ENCODE results near the gene CDH15. TPM values are rescaled to one million over a fixed set of nuclear protein-coding genes. Genes with fewer than 3 reads are reported as not detected.
A peak's percentile ranks its signal among the peaks of the same experiment; 100 is the strongest.

CDH15 gene
- polyA plus RNA-seq, 1 donor from 2014 or later, result not detected

DNA sequence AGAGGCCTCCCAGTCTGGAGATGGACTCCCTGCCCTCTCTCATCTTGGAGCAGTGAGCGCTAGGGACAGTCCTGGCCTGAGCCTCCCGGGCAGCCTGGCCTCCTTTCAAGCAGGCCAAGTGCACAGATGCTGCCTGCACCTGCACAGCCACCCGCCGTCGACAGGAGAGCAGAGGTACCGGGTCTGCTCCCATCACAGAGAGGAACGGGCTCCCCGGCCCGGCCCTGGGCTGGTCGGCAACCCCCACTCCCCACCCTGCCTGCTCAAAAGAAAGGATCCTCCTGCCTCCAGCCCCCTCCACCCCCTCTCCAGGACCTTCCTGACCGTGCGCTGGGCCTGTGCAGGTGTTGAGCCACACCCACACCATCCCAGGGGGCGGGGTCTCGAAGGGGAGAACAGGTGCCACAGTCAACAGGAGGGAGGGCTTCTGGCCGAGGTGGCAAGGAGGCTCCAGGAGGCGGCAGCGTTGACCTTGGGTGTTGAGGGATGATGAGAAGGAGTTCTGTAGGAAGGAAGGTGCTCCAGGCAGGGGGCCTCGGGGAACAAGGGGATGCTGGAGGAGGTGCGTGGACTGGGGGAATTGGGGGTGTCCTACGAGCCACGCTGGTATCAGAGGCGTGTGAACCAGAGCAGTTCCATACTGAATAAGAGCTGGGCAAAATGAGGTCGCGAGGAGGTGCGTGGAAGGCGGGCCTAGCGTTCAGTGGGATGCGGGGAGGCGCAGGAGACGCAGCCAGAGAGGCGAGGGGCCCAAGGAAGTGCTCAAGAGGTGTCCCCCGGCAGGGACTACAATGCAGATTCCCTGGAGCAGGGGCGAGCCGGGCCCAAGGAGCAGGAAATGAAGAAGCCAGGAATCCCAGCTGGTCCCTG lies 967 bp upstream of the CDH15 start:
- no peaks in the 10 kb centered on the region for H3K9me2 ChIP-seq (ENCODE audit: insufficient read depth, low read length)
- peak overlapping the region; percentile 59 for H3K4me3 ChIP-seq (ENCODE audit: low read length)
- no peaks in the 10 kb centered on the region for H3F3A ChIP-seq (ENCODE audit: insufficient read depth, low read length, poor library complexity, severe bottlenecking)
- H3K9ac ChIP-seq (ENCODE audit: low read length), result peak overlapping the region; percentile 23
- H4K20me1 ChIP-seq (ENCODE audit: insufficient read depth), result no peaks in the 10 kb centered on the region
- peaks cover 12% of the 10 kb centered on the region for H3K27me3 ChIP-seq (ENCODE audit: insufficient read depth, low read depth, low read length)
- peak overlapping the region; percentile 14 for H3K4me2 ChIP-seq (ENCODE audit: low read length)
- TF ChIP-seq RAD21 (conservative IDR thresholded peaks at IDR 0.05) (no peak), MXI1 (conservative IDR thresholded peaks at IDR 0.05; ENCODE audit: poor library complexity, severe bottlenecking) (peak; percentile 14), CTCF (IDR thresholded peaks at IDR 0.05; ENCODE audit: poor library complexity, severe bottlenecking) (peak; percentile 6)
- H3K9me3 ChIP-seq (ENCODE audit: low read length), result no peaks in the 10 kb centered on the region
- no peaks in the 10 kb centered on the region for H3K79me2 ChIP-seq (replicated peaks; ENCODE audit: insufficient read depth, low read length)
- no peak overlapping the region for H3K27ac ChIP-seq (ENCODE audit: low read length)
- no peaks in the 10 kb centered on the region for H3K36me3 ChIP-seq (ENCODE audit: insufficient read depth, low read length)
- H2AFZ ChIP-seq (ENCODE audit: low read depth, low read length), result no peak overlapping the region

DNA sequence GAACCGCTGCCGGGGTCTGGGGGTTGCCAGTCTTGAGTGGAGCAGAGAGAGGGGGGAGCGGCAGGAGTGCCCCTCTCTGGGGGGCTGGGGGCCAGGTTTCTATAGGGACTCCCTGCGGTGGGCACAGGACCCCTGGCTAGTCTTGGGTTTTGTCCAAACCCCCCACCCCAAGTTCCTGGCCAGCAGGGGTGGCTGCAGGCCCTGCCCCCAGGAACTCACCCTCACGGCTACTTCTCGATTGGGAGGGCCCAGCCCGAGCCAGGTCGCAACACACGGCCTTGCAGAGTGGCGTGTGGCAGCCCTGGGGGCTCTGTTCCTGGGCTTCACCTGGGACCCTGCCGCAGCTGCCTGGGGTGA lies 601 bp downstream of the CDH15 start:
- Histone ChIP-seq H3K79me2 (replicated peaks; ENCODE audit: insufficient read depth, low read length) (no peaks in the 10 kb centered on the region), H3K9me2 (ENCODE audit: insufficient read depth, low read length) (no peaks in the 10 kb centered on the region), H3K27me3 (ENCODE audit: insufficient read depth, low read depth, low read length) (peaks cover 12% of the 10 kb centered on the region), H2AFZ (ENCODE audit: low read depth, low read length) (no peak overlapping the region), H3K4me2 (ENCODE audit: low read length) (no peak overlapping the region), H3K36me3 (ENCODE audit: insufficient read depth, low read length) (no peaks in the 10 kb centered on the region), H3K9ac (ENCODE audit: low read length) (no peak overlapping the region), H3F3A (ENCODE audit: insufficient read depth, low read length, poor library complexity, severe bottlenecking) (no peaks in the 10 kb centered on the region), H3K27ac (ENCODE audit: low read length) (no peak overlapping the region), H4K20me1 (ENCODE audit: insufficient read depth) (no peaks in the 10 kb centered on the region), H3K9me3 (ENCODE audit: low read length) (no peaks in the 10 kb centered on the region), H3K4me3 (ENCODE audit: low read length) (no peak overlapping the region)
- TF ChIP-seq POLR2AphosphoS5 (IDR thresholded peaks at IDR 0.05) (no peak), MXI1 (conservative IDR thresholded peaks at IDR 0.05; ENCODE audit: poor library complexity, severe bottlenecking) (no peak), EZH2 (IDR thresholded peaks at IDR 0.05; ENCODE audit: borderline replicate concordance, insufficient read depth, low read length, poor library complexity, severe bottlenecking) (no peak), SMC3 (conservative IDR thresholded peaks at IDR 0.05; ENCODE audit: poor library complexity) (no peak), EP300 (conservative IDR thresholded peaks at IDR 0.05; ENCODE audit: poor library complexity, severe bottlenecking) (no peak), CTCF (IDR thresholded peaks at IDR 0.05; ENCODE audit: poor library complexity, severe bottlenecking) (no peak), TAF1 (IDR thresholded peaks at IDR 0.05; ENCODE audit: low read depth) (no peak), RAD21 (conservative IDR thresholded peaks at IDR 0.05) (no peak)
- TF ChIP-seq, protein P1, sequence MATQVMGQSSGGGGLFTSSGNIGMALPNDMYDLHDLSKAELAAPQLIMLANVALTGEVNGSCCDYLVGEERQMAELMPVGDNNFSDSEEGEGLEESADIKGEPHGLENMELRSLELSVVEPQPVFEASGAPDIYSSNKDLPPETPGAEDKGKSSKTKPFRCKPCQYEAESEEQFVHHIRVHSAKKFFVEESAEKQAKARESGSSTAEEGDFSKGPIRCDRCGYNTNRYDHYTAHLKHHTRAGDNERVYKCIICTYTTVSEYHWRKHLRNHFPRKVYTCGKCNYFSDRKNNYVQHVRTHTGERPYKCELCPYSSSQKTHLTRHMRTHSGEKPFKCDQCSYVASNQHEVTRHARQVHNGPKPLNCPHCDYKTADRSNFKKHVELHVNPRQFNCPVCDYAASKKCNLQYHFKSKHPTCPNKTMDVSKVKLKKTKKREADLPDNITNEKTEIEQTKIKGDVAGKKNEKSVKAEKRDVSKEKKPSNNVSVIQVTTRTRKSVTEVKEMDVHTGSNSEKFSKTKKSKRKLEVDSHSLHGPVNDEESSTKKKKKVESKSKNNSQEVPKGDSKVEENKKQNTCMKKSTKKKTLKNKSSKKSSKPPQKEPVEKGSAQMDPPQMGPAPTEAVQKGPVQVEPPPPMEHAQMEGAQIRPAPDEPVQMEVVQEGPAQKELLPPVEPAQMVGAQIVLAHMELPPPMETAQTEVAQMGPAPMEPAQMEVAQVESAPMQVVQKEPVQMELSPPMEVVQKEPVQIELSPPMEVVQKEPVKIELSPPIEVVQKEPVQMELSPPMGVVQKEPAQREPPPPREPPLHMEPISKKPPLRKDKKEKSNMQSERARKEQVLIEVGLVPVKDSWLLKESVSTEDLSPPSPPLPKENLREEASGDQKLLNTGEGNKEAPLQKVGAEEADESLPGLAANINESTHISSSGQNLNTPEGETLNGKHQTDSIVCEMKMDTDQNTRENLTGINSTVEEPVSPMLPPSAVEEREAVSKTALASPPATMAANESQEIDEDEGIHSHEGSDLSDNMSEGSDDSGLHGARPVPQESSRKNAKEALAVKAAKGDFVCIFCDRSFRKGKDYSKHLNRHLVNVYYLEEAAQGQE (IDR thresholded peaks at IDR 0.05; ENCODE audit: borderline replicate concordance), result no peak

Measured in neural cell (in vitro differentiated cells).